HK-2 (cell line): ENCODE measurements around the gene KCNS1.

Source experiments
- DNase-seq: peaks from one replicate; pipeline ENCODE4 v3.0.0-alpha.2; 2018; ENCODE audit not compliant: unreplicated experiment

KCNS1 gene

DNA sequence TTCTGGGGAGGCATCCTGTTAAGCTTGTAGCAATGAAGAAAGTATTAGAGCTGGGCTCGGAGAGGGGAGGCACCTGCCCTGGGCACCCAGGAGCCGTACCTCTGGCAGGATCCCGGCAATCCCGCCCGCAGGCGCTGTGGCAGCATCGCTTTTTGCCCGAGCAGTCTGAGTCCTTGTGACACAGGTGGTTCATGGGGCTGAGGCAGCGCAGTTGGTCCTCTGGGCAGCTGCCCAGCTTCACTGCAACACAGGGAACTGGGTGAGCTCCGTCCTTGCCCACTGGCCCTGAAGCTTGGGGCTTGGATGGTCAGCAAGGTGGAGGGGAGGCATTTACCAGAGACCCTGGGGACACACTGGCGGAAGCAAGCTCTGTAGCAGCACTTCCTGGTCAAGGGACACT is 9.4 kb upstream of the KCNS1 start:
- no peak for DNase-seq

DNA sequence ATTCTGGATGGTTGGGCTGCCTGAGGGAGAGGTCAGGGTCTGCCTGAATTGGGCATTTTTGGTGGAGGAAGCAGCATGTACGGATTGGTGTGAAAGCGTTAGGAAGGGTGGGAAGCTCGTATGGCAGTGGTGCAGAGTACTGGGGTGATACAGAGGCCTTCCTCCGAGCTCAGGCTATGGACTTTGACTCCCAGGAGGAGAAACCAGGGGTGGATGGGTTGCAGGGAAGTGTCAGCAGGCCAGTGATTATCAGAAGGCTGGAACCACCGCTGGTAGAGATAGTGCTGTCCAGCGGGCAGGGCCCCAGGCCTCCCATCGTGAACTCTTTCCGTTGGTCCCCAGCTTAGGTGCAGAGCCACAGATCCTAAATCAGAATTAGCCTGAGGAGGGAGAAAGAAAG is 8.7 kb upstream of the KCNS1 start:
- DNase-seq = no peak

DNA sequence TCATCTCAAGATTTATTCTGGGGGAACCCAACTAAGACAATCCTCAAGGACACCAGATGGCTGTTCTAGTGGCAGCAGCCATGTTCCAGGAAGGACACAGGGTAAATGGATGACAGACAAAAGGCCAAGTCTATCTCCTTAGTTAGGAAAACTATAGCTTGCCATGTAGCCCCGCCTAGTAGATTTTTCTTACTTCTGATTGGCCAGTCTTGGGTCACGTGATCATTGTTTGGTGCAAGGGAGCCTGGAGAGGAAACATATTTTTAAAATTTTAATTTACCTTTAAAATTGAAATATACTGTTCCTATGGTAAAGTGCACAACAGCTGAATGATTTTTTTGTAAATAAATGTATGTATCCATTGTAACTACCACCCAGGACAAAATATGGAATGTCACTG is 4.4 kb upstream of the KCNS1 start:
- peak; percentile 46 for DNase-seq

DNA sequence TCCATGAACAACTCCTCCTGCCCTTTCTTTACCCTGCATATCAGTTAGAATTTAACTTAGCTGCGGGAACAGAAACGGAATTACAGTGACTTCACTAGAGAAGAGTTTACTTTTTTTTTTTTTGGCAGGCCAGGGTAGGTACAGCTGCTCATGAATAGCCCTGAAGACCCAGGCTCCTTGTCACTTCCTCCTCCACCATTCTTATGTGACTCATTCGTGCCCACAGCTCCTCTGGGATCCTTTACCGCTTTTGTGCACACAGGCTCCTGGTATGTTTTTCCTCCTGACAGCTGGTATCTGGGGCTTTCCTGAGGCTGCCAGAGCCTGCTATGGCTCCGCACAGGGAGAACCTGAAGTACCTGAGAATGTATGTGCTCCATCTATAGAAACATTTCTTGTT is 3.9 kb upstream of the KCNS1 start:
- peak; percentile 84 for DNase-seq

DNA sequence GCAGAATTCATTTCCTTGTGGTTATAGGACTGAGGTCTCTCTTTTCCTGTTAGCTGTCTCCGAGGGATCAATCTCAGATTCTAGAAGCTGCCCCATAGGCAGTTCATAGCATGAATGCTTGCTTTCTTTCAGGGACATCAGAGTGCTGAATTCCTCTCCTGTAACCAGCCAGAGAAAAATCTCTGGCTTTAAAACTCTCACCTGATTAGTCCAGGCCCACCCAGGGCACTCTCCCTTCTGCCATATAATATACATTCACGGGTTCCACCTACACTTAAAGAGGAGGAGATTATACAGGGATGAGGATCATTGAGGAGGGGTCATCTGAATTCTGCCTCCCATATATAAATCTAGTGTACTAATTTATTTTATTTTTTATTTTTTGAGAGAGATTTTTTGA is 2.1 kb upstream of the KCNS1 start:
- DNase-seq = no peak

DNA sequence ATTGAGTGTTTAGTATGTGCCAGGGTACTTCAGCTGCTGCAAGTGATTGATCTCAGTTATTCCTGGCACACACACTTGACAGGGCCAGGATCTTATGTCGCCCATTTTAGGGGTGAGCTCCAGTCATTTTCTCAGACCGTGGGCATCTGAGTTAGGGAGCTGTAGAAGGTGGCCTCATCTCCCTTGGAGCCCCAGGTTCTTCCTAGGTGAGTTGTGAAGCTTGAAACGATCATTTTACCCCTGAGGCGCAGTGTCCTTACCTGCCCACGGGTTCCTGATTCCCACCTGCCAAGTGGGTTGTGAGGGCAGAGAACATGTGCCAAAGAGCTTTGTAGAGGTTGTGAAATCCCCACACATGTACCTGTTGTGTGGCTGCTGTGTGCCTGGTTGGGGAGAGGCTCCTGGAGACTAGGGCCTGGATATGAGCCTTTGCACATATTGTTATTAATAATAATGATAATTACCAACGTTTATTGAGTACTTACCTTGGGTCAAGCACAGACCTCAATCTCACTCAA is 465 bp upstream of the KCNS1 start:
- DNase-seq = no peak

DNA sequence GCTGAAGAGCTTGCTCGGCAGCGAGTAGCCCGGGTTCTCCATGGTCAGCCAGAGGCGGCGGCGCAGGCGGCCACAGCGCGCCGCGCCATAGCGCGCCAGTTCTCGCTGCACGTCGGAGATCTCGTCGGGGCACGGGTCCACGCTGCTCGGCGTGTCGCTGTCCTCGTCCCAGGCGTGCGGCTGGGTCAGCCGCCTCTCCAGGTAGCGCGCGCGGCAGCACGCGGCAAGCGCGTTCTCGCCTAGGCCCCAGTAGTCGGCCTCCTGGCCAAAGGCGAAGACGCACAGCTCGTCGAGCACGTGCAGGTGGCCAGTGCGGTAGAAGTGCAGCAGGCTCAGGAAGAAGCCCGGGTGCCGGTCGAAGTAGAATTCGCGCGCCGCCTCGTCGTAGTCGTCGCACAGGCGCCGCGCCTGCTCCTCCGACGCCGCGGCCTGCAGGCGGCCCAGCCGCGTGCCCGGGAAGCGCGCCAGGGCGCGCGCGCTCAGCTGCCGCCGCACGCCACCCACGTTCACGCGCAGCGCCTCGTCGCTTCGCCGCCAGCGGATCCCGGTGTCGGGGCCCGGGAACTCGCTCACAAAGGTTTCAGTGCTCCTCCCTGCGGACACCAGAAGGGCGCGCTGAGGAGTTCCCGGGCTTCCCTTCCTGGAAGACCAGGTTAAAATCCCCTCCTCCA is 2.7 kb downstream of the KCNS1 start:
- DNase-seq = peak; percentile 80

DNA sequence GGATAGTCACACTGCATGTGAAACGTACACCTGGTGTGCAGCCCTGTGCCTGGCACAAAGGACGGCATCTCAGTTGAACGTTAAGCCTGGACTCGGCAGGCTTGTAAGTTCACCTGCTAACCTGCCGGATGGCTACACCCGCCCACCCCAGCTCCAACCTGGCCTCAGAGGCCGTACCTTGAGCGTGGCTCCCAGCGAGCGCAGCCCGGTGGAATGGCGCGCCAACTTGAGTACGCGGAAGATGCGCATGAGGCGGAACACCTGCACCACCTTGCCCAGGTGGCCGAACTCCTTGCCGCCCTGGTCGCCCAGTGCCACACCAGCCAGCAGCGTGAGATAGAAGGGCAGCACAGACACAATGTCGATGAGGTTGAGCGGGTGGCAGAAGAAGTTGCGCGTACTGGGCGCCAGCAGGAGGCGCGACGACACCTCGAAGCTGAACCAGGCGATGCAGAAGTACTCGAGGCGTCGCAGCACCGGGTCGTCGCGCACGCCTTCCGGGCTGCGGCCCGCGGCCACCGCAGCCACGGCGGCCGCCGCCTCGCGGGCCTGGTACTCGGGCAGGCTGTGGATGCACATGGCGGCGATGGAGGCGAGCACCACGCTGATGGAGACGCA is 3.3 kb downstream of the KCNS1 start:
- peak; percentile 67 for DNase-seq

DNA sequence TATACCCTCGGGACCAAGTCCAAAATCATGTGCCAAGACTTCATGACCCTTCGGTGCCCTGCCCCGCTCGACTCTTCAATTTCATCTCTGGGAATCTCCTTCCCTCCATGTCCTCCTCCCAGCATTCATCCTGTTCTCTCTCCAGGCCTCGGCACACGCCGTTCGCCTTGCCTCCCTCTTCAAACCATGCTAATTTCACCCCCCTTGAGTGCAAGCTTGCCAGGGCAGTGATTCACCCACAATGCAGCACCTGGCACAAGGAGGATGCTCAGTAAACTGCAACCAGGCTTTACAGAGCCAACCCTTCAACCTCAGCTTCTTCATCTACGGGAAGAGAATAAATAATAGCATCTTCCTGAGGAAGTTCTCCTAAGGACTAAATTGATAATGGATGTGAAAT is 4.1 kb downstream of the KCNS1 start:
- no peak for DNase-seq

DNA sequence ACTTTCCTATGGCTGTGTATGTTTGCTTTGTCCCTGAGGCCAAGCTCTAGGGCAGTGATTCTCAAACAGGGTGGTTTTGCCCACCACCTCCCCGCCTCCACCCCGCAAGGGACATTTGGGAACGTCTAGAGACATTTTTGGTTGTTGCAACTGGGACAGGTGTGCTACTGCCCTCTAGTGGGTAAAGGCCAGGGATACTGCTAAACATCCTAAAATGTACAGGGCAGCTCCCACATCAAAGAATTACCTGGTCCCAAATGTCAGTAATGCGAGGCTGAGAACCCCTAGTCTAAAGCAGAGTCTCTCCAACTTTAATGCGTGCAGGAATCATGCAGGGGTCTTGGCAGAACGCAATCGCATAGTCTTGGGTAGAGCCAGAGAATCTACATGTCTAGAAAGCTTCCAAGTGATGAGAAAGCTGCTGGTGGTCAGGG is 5.1 kb downstream of the KCNS1 start:
- peak; percentile 62 for DNase-seq

DNA sequence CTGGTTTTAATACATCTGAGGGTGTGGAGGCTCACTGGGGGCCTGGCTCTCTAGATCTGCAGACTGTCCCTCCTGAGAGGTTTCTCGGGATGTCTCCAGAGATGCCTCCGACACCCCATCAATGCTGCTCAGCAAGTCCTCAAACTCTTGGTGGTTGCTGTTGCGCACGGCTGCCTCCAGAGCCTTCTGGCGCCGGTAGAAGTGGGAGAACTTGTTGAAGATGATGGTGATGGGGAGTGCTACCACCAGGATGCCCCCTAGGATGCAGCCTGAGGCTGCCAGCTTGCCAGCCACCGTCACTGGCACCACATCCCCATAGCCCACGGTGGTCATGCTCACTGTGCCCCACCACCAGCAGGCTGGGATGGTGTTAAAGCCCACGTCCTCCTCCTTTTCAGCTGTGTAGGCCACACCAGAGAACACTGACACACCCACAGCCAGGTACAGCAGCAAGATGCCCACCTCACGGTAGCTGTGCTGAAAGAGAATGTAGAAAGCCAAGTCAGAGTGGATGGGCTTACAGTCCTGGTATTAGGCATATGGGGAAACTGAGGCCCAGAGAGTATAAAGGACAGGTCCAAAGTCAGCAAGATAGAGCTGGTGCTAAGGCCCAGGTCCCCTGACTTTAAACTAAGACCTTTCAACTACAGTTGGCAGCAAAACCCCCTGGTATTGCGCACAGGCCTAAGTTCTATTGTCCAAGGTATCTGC is 5.9 kb downstream of the KCNS1 start:
- DNase-seq = no peak

DNA sequence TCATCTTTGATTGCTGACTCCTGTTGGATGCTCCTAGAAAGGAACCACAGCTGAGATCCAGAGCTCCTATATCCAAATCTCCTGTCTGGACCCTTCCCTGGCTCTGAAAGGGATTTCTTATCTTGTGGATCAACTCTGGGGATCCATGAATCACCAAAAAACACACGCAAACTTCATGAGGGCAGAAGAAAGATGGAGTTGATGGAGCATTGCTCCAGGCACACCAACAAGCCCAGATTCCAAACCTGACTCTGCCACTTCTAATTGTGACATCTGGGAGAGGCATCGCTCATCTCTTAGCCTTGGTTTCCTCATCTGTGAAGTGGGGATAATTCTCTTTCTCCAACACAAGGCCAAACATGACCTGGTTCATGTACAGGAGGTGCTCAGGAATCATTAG is 6.7 kb downstream of the KCNS1 start:
- no peak for DNase-seq

DNA sequence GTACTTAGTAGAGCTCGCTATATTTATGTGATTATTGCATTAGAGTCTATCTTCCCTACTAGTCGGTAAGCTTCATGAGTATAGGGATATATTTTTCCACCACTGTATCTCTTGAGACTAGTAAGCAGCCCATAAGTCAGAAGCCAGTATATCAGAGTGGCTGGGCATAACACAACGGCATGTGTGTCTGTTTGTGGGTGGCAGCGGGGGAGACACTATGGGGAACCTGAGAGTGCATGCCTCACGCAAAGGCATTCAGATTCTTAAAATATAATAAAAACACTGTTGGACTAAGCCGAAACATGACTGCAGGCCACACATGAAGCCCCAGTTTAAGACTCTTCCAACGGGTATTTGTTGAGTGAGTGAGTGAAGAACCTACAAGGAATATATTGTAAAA is 8.0 kb downstream of the KCNS1 start:
- DNase-seq = no peak

DNA sequence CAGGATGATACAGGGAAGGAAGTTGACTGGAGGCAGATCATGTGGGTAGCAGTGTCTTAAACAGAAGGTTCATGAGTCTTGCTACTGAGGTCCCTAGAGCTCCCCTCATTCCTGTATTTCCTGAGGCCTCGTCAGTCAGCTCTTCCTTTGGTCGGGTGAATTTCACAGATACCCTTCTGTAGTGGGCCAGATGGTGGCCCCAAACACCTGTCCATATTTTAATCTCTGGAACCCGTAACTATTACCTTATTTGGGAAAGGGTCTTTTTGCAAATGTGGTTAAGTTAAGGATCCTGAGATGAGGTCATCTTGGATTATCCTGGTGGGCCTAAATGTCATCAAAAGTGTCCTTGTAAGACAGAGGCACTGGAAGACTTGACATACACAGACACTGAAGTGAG is 9.6 kb downstream of the KCNS1 start:
- DNase-seq = no peak

DNA sequence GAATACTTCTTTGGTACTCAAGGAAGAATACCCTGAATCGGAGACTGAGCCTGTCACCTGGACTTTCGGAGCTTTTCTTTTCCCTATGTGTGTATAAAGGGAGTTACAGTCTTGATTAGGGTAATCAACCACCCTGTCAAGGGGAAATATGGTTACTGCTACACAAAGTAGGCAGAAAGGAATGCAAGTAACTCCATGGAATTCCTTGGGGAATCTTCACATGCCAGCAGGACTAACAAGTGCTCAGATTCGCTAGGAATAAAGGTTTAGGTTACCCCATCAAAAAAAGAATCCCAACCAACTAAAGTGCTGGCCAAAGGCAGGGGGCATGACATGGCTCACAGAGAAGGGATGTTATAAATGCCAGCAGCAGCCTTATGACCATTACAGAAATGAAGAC is 10.4 kb downstream of the KCNS1 start:
- DNase-seq = no peak

DNA sequence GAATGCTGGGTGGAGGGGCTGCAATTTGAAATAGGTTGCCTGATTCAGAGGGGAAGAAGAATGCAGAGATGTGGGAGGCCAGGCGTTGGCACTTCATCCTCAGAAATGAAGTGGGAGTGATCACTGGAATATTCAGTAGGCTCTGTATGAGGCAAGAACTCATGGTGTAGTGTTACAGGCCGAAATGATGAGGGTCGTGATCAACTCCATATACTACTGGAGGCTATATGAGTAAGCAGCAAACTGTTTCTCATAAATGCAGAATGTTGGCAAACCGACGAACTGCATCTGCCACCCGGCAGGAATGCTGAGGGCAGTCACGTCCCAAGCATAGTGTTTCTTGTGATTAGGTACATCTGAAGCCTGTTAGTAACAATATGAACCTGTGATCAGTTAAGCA is 12.7 kb downstream of the KCNS1 start:
- DNase-seq = no peak

DNA sequence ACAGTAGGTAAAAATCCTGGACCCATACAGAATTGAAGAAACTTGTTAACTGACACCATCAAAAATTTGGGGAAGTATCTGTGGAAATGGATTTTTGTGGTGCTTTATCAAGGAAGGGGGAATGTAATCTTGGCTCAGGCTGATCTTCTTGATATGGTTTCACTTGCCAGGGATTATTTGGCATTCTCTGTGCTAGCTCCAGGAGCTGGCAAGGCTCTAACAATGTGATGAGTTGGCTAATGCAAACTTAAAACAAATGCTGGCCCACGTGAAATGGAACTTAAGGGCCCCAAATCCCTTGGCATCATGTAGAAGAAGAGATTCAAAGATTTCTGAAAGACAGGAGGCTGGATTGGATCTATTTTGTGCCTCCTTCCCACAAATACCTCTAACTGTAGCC is 13.1 kb downstream of the KCNS1 start:
- no peak for DNase-seq

DNA sequence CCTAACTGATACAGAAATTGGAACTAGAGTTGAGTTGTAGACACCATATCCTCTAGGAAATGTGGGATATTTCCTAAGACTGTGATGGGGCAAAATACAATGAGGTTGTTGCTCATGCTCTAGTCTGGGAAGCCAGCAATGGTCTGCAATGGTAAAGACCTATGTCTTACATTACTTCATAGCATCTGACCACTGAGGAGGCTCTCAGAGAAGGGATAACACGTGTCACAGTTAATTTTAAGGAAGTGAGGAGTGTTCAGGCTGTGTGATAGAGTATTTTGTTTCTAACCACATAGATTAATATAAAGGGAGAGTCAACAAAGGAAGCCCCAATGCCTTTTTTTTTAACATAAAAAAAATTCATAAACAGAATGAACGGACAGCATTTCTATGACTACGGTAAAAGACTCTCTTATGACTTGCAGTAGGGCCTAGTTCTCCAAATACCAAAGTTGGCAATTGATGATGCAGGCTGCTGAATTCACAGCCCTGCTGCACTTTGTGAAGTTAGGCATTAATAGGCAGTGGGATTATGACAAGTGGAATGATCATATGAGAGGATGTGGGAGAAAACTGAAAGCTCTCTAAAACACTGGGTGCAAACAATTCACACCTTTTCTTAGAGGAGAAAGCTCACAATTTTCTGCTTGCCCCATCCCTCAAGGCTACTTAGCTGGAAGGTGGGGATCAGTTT is 13.7 kb downstream of the KCNS1 start:
- DNase-seq = no peak

DNA sequence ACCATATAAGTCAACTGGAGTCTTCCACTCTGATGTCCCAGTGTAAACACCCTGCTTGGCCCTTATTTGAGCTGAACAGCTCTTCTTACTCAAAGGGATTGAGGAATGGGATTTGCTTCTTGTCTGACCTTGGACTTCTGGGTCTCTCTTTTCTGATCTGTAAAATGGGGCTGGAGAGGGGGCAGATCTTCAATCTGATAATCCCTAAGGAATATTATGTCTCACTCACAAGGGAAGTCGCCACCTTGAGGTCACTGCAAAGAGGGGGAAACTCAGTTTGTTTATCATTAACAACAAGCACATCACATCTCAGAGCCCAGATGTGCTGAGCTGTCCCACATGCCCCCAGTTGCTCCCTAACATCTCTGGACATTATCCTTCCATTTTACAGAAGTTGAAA is 15.1 kb downstream of the KCNS1 start:
- no peak for DNase-seq

DNA sequence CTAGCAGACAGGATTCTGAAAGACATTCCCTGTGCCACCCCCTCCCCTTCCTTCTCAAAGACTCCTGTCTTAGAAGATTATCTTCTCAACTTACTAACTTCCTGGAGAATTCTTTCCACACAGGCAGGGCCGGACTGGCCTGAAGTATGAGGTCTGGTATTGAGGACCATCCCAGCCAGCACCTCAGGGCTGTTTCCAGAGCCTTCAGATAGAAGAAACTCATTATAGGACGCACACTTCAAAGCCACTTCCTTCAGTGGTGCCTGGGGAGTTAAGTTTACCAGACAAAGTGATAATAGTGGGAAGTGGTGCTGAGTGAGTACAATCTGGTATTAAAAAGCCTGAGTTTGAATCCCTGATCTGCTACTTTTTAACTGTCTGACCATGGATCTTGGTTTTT is 15.6 kb downstream of the KCNS1 start:
- no peak for DNase-seq

DNA sequence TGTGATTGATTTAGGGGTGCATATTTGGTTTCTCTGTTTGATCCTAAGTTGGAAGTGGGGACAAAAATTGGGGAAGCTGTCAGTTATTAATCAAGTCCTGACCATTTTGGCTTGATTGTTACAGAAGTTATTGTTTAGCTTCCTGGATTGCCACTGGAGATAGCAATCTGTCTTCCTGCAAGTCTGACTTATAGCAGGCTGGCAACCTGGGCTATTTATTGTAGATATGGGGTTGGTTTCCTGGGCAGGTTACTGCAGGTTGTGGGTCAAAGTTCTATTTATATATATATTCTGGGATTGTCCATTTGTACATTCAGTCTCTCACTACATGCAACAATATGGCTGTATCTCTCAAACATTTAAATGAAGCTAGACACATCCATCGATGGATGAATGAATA is 17.8 kb downstream of the KCNS1 start:
- no peak for DNase-seq

DNA sequence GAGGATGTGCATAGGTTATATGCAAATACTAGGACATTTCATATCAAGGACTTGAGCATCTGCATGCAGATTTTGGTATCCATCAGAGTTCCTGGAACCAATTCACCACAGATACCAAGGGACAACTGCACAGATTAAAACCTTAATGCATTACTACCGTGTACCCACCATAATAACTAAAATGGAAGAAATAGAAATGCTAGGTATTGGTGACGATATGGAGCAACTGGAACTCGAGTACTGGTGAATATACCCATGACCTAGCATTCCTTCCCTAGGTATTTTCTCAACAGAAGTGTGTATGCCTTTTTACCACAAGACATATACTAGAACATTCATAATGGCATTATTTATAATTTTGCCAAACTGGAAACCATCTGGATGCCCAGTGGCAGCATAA is 18.5 kb downstream of the KCNS1 start:
- DNase-seq = no peak
